ENCODE data around the gene TARS3. TPM values are rescaled to one million over a fixed set of nuclear protein-coding genes. Genes with fewer than 3 reads are reported as not detected.

TARS3 gene
- total and polyA plus RNA-seq, 2 donors (not counting 3 experiments of a cell fraction or from before 2014, with no cell fraction given): 0.91 to 8.2 TPM

DNA sequence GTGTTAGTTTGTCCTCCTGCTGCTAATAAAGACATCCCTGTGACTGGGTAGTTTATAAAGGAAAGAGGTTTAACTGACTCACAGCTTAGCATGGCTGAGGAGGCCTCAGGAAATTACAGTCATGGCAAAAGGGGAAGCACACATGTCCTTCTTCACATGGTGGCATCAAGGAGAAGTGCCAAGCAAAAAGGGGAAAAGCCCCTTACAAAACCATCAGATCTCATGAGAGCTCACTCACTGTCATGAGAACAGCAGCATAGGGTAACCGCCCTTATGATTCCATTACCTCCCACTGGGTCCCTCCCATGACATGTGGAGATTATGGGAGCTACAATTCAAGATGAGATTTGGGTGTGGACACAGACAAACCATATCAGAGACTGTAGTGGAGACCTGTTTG, 99.1 kb downstream of the TARS3 start:
- no peaks in the 10 kb centered on the region for H3K4me1 ChIP-seq (ENCODE audit: control insufficient read depth, extremely low read depth, insufficient read depth, low read length)
- no peaks in the 10 kb centered on the region for H3K9me1 ChIP-seq (replicated peaks; ENCODE audit: control insufficient read depth, extremely low read depth, insufficient read depth, low read length)
- H3K4me2 ChIP-seq (ENCODE audit: insufficient read depth, low read length): no peak overlapping the region
- no peaks in the 10 kb centered on the region for H4K20me1 ChIP-seq (replicated peaks; ENCODE audit: control insufficient read depth, extremely low read depth, insufficient read depth, low read length)
- TF ChIP-seq FOS (IDR thresholded peaks at IDR 0.05; ENCODE audit: borderline replicate concordance, insufficient read depth, low read length) (peak; percentile 11), POLR2AphosphoS5 (IDR thresholded peaks at IDR 0.05; ENCODE audit: insufficient read depth, low read depth, low read length) (no peak)
- intact Hi-C loops (cut with micrococcal nuclease): no loop called here
- H3K36me3 ChIP-seq (ENCODE audit: control insufficient read depth in 2 of 2, extremely low read depth in 1 of 2, insufficient read depth in 2 of 2, low read length in 2 of 2): no peaks in the 10 kb centered on the region
- no peak overlapping the region for H2AFZ ChIP-seq (ENCODE audit: low read depth, low read length)
- H3K27ac ChIP-seq (ENCODE audit: insufficient read depth, low read depth, low read length): no peak overlapping the region
- H3K27me3 ChIP-seq (ENCODE audit: control insufficient read depth in 2 of 2, insufficient read depth in 2 of 2, low read length in 2 of 2): no peaks in the 10 kb centered on the region
- H3K79me2 ChIP-seq (ENCODE audit: control insufficient read depth, insufficient read depth, low read length): no peaks in the 10 kb centered on the region
- ChIA-PET POLR2A (no interaction called here), CTCF (interaction anchor here (1.2 kb wide), 1 partner anchor 10 kb away, joined by 3 read pairs; no protein-coding TSS in a partner anchor)
- BruUV-seq (replicated peaks): no TSS peak
- dilution Hi-C loops (cut with MboI; ENCODE audit: extremely low pct_ligation_motif_present, low sequenced_read_pairs): no loop called here
- no peak overlapping the region for H3K4me3 ChIP-seq (replicated peaks in 1 of 3; ENCODE audit: insufficient read depth in 1 of 3, low read depth in 1 of 3, low read length in 3 of 3)
- FAIRE-seq: no peak
- no peak overlapping the region for H3K9ac ChIP-seq (replicated peaks; ENCODE audit: extremely low read depth, insufficient read depth, low read length)
- no peak for DNase-seq (ENCODE audit: low read depth, low spot score)
- H3K9me3 ChIP-seq (replicated peaks; ENCODE audit: control insufficient read depth, insufficient read depth, low read length): no peaks in the 10 kb centered on the region

GRCh38 chr15:101623367-101624304, 100.6 kb downstream of the TARS3 start:
- ChIA-PET CTCF (interaction anchor here (1.6 kb wide), 1 partner anchor 19 kb away, joined by 4 read pairs; no protein-coding TSS in a partner anchor), POLR2A (no interaction called here)

More at GRCh38 chr15:101623367-101624304, 100.6 kb downstream of the TARS3 start:
- no peaks in the 10 kb centered on the region for H3K9me1 ChIP-seq (replicated peaks; ENCODE audit: control insufficient read depth, extremely low read depth, insufficient read depth, low read length)
- H3K9ac ChIP-seq (replicated peaks; ENCODE audit: extremely low read depth, insufficient read depth, low read length): no peak overlapping the region
- BruUV-seq (replicated peaks): no TSS peak
- no peak for TF ChIP-seq JUN (IDR thresholded peaks at IDR 0.05; ENCODE audit: borderline replicate concordance, insufficient read depth, insufficient read length, low read depth)
- no peak for TF ChIP-seq FOS (IDR thresholded peaks at IDR 0.05; ENCODE audit: borderline replicate concordance, insufficient read depth, low read length)
- TF ChIP-seq GATA2 (IDR thresholded peaks at IDR 0.05; ENCODE audit: insufficient read depth, insufficient read length, low read depth, low read length): no peak
- H3K4me2 ChIP-seq (ENCODE audit: insufficient read depth, low read length): no peak overlapping the region
- H3K79me2 ChIP-seq (ENCODE audit: control insufficient read depth, insufficient read depth, low read length): no peaks in the 10 kb centered on the region
- no peak overlapping the region for H3K4me3 ChIP-seq (replicated peaks in 1 of 3; ENCODE audit: insufficient read depth in 1 of 3, low read depth in 1 of 3, low read length in 3 of 3)
- H3K27ac ChIP-seq (ENCODE audit: insufficient read depth, low read depth, low read length): no peak overlapping the region
- DNase-seq (ENCODE audit: low read depth, low spot score) (no peak), FAIRE-seq (no peak)
- no peaks in the 10 kb centered on the region for H3K36me3 ChIP-seq (ENCODE audit: control insufficient read depth in 2 of 2, extremely low read depth in 1 of 2, insufficient read depth in 2 of 2, low read length in 2 of 2)
- intact Hi-C loops (cut with micrococcal nuclease) (no loop called here), dilution Hi-C loops (cut with MboI; ENCODE audit: extremely low pct_ligation_motif_present, low sequenced_read_pairs) (no loop called here)
- H3K4me1 ChIP-seq (ENCODE audit: control insufficient read depth, extremely low read depth, insufficient read depth, low read length): no peaks in the 10 kb centered on the region
- H3K27me3 ChIP-seq (ENCODE audit: control insufficient read depth in 2 of 2, insufficient read depth in 2 of 2, low read length in 2 of 2): no peaks in the 10 kb centered on the region
- no peaks in the 10 kb centered on the region for H3K9me3 ChIP-seq (replicated peaks; ENCODE audit: control insufficient read depth, insufficient read depth, low read length)
- no peak overlapping the region for H2AFZ ChIP-seq (ENCODE audit: low read depth, low read length)
- no peaks in the 10 kb centered on the region for H4K20me1 ChIP-seq (replicated peaks; ENCODE audit: control insufficient read depth, extremely low read depth, insufficient read depth, low read length)
